Dendritic cell treated with granulocyte-macrophage colony-stimulating factor and Interleukin-4, amounts not matched to agents 40 ng/mL and 50 ng/mL, for 4 days (primary cell): ENCODE measurements around the gene PANK3.
"Not testable (repeated sequence)": the region's sequence is repeated elsewhere in the genome, so short reads cannot be mapped to it uniquely, and the experiment has no call there.

ENCODE experiments used
- H3K27ac Mint-ChIP-seq: one replicate; pipeline ENCODE4 v1.8.0; 2022; ENCODE audit warnings: mild to moderate bottlenecking, mixed read lengths
- H3K27me3 Mint-ChIP-seq: one replicate; pipeline ENCODE4 v1.8.0; 2022; ENCODE audit warnings: mild to moderate bottlenecking, mixed read lengths
- H3K36me3 Mint-ChIP-seq: one replicate; pipeline ENCODE4 v1.8.0; 2022; ENCODE audit warnings: low read depth, mixed read lengths
- H3K4me1 Mint-ChIP-seq: one replicate; pipeline ENCODE4 v1.8.0; 2022; ENCODE audit warnings: low read depth, mixed read lengths
- H3K4me3 Mint-ChIP-seq: one replicate; pipeline ENCODE4 v1.8.0; 2022; ENCODE audit warnings: mild to moderate bottlenecking, moderate library complexity, mixed read lengths
- H3K9me3 Mint-ChIP-seq: one replicate; pipeline ENCODE4 v1.8.0; 2022; ENCODE audit warnings: mixed read lengths
- intact Hi-C: fragments of 100-400 bp; cut with micrococcal nuclease; formaldehyde crosslinking; loops from one replicate; pipeline ENCODE4 v1.15.0; 2022

The PANK3 gene

GRCh38 chr5:168604436-168604835 is 25.3 kb upstream of the PANK3 start:
- H3K27me3 Mint-ChIP-seq: peaks cover 1% of the 10 kb centered on the region
- H3K4me1 Mint-ChIP-seq: no peaks in the 10 kb centered on the region
- intact Hi-C loops: no loop called here
- H3K9me3 Mint-ChIP-seq: no peaks in the 10 kb centered on the region
- H3K4me3 Mint-ChIP-seq: no peak overlapping the region
- no peaks in the 10 kb centered on the region for H3K36me3 Mint-ChIP-seq
- H3K27ac Mint-ChIP-seq: no peak overlapping the region

GRCh38 chr5:168603746-168604145 is 24.6 kb upstream of the PANK3 start:
- intact Hi-C loops: no loop called here
- Mint-ChIP-seq H3K27ac (no peak overlapping the region), H3K9me3 (no peaks in the 10 kb centered on the region), H3K36me3 (no peaks in the 10 kb centered on the region), H3K4me3 (no peak overlapping the region), H3K27me3 (peaks cover 1% of the 10 kb centered on the region), H3K4me1 (no peaks in the 10 kb centered on the region)

GRCh38 chr5:168602517-168602916 is 23.3 kb upstream of the PANK3 start:
- H3K36me3 Mint-ChIP-seq: no peaks in the 10 kb centered on the region
- H3K4me1 Mint-ChIP-seq: no peaks in the 10 kb centered on the region
- no peak overlapping the region for H3K4me3 Mint-ChIP-seq
- intact Hi-C loops: no loop called here
- H3K27ac Mint-ChIP-seq: no peak overlapping the region
- peaks cover 1% of the 10 kb centered on the region for H3K27me3 Mint-ChIP-seq
- H3K9me3 Mint-ChIP-seq: no peaks in the 10 kb centered on the region

GRCh38 chr5:168601972-168602371 is 22.8 kb upstream of the PANK3 start:
- Mint-ChIP-seq H3K36me3 (no peaks in the 10 kb centered on the region), H3K9me3 (no peaks in the 10 kb centered on the region), H3K4me3 (no peak overlapping the region), H3K27me3 (peaks cover 4% of the 10 kb centered on the region), H3K27ac (no peak overlapping the region), H3K4me1 (no peaks in the 10 kb centered on the region)
- intact Hi-C loops: no loop called here

GRCh38 chr5:168600409-168600808 is 21.2 kb upstream of the PANK3 start:
- Mint-ChIP-seq H3K9me3 (no peaks in the 10 kb centered on the region), H3K27ac (no peak overlapping the region), H3K36me3 (no peaks in the 10 kb centered on the region), H3K4me1 (no peaks in the 10 kb centered on the region), H3K27me3 (peaks cover 7% of the 10 kb centered on the region), H3K4me3 (no peak overlapping the region)
- intact Hi-C loops: no loop called here

- H3K4me3 Mint-ChIP-seq: no peak overlapping the region
- no peaks in the 10 kb centered on the region for H3K36me3 Mint-ChIP-seq
- intact Hi-C loops: no loop called here
- H3K27ac Mint-ChIP-seq: no peak overlapping the region
- no peaks in the 10 kb centered on the region for H3K4me1 Mint-ChIP-seq
- peaks cover 9% of the 10 kb centered on the region for H3K27me3 Mint-ChIP-seq
- H3K9me3 Mint-ChIP-seq: no peaks in the 10 kb centered on the region
Measured at GRCh38 chr5:168599826-168600225, 20.7 kb upstream of the PANK3 start.

GRCh38 chr5:168598639-168599038 is 19.5 kb upstream of the PANK3 start:
- H3K4me1 Mint-ChIP-seq: no peaks in the 10 kb centered on the region
- no peak overlapping the region for H3K4me3 Mint-ChIP-seq
- H3K9me3 Mint-ChIP-seq: no peaks in the 10 kb centered on the region
- no peaks in the 10 kb centered on the region for H3K36me3 Mint-ChIP-seq
- peaks cover 14% of the 10 kb centered on the region for H3K27me3 Mint-ChIP-seq
- intact Hi-C loops: no loop called here
- no peak overlapping the region for H3K27ac Mint-ChIP-seq

GRCh38 chr5:168596927-168597326 is 17.8 kb upstream of the PANK3 start:
- Mint-ChIP-seq H3K9me3 (no peaks in the 10 kb centered on the region), H3K4me3 (no peak overlapping the region), H3K4me1 (no peaks in the 10 kb centered on the region), H3K27ac (no peak overlapping the region), H3K36me3 (no peaks in the 10 kb centered on the region), H3K27me3 (peaks cover 14% of the 10 kb centered on the region)
- intact Hi-C loops: no loop called here

- intact Hi-C loops, H3K27ac Mint-ChIP-seq, H3K4me1 Mint-ChIP-seq, H3K36me3 Mint-ChIP-seq, H3K4me3 Mint-ChIP-seq, H3K9me3 Mint-ChIP-seq: not testable (repeated sequence)
- peaks cover 15% of the 10 kb centered on the region for H3K27me3 Mint-ChIP-seq
Measured at GRCh38 chr5:168596122-168596521, 17.0 kb upstream of the PANK3 start.

- intact Hi-C loops: no loop called here
- no peaks in the 10 kb centered on the region for H3K36me3 Mint-ChIP-seq
- no peaks in the 10 kb centered on the region for H3K4me1 Mint-ChIP-seq
- H3K27ac Mint-ChIP-seq: no peak overlapping the region
- peaks cover 20% of the 10 kb centered on the region for H3K27me3 Mint-ChIP-seq
- no peak overlapping the region for H3K4me3 Mint-ChIP-seq
- no peaks in the 10 kb centered on the region for H3K9me3 Mint-ChIP-seq
Measured at GRCh38 chr5:168592014-168592368, 12.8 kb upstream of the PANK3 start.

GRCh38 chr5:168591302-168592013 is 12.3 kb upstream of the PANK3 start:
- peaks cover 21% of the 10 kb centered on the region for H3K27me3 Mint-ChIP-seq
- no peaks in the 10 kb centered on the region for H3K36me3 Mint-ChIP-seq
- no peak overlapping the region for H3K27ac Mint-ChIP-seq
- no peaks in the 10 kb centered on the region for H3K4me1 Mint-ChIP-seq
- H3K9me3 Mint-ChIP-seq: no peaks in the 10 kb centered on the region
- intact Hi-C loops: no loop called here
- H3K4me3 Mint-ChIP-seq: no peak overlapping the region

GRCh38 chr5:168590666-168591065 is 11.5 kb upstream of the PANK3 start:
- intact Hi-C loops: no loop called here
- Mint-ChIP-seq H3K27me3 (peaks cover 26% of the 10 kb centered on the region), H3K27ac (no peak overlapping the region), H3K4me1 (no peaks in the 10 kb centered on the region), H3K9me3 (no peaks in the 10 kb centered on the region), H3K4me3 (no peak overlapping the region), H3K36me3 (no peaks in the 10 kb centered on the region)

- Mint-ChIP-seq H3K27ac (no peak overlapping the region), H3K4me1 (peaks cover 18% of the 10 kb centered on the region), H3K4me3 (no peak overlapping the region), H3K36me3 (no peaks in the 10 kb centered on the region), H3K9me3 (no peaks in the 10 kb centered on the region), H3K27me3 (peaks cover 20% of the 10 kb centered on the region)
- intact Hi-C loops: no loop called here
Measured at GRCh38 chr5:168587987-168588386, 8.8 kb upstream of the PANK3 start.

GRCh38 chr5:168585119-168585856 is 6.1 kb upstream of the PANK3 start:
- H3K4me1 Mint-ChIP-seq: peaks cover 21% of the 10 kb centered on the region
- H3K4me3 Mint-ChIP-seq: no peak overlapping the region
- H3K27ac Mint-ChIP-seq: peak overlapping the region; percentile 39
- no peaks in the 10 kb centered on the region for H3K9me3 Mint-ChIP-seq
- no peaks in the 10 kb centered on the region for H3K36me3 Mint-ChIP-seq
- peaks cover 19% of the 10 kb centered on the region for H3K27me3 Mint-ChIP-seq
- intact Hi-C loops: no loop called here
